Skin of body (tissue), 3 donors: Measurements from ENCODE around the gene RPS23. TPM values are rescaled to one million over a fixed set of nuclear protein-coding genes. Genes with fewer than 3 reads are reported as not detected.

Experiments
- DNase-seq: peaks from one replicate; lab custom pipeline; 2025; lab: John Stamatoyannopoulos, UW
- small RNA-seq: library from RNA; depleted of rRNA; stranded (forward); fragments of <200 nt; gene quantifications from one replicate; pipeline ENCODE3, GENCODE V24; 2014; ENCODE audit warnings: low replicate concordance
- total RNA-seq: library from RNA; depleted of rRNA; stranded (reverse); fragments of >200 nt; gene quantifications from one replicate; pipeline ENCODE4 v1.2.3, GENCODE V29; 2014

Gene RPS23
- total RNA-seq, 1 donor from 2014 or later, result 3,659 TPM

DNA sequence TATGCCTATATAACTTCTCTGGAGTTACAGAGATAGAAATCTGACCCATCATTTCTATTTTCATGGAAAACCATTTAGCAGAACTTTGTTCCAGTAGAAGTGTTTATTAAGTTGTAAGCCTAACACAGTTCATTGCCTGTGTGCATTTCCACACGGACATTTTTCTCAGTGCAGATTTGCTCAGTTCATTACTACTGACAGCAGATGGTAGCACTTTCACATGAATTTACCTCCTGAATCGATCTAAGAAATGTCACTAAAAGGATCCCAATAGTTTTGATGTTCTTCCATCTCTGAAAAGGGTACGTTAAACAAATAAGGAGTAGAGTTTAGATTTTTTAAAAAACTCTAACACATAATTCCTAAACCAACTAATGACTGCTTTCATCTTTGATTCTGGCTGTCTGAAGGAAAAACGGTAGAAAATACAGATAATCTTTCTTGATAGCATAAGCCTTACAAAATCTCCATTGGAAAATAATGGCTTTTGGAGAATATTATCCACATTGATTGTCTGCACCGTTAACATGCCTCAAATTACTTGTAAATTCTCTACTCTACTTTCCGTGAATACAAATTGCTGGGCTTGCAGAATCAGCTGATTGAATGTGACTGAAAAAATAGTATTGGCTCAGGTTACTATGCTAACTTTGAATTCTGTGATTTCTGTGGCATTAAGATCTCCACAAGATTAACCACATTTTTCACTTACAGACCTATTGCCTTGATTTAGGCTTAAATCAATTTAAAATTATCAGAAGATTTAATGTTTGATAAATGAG is 33.1 kb downstream of the RPS23 start:
- DNase-seq, result no peak

GRCh38 chr5:82244151-82244550 is 34.0 kb downstream of the RPS23 start:
- no peak for DNase-seq

DNA sequence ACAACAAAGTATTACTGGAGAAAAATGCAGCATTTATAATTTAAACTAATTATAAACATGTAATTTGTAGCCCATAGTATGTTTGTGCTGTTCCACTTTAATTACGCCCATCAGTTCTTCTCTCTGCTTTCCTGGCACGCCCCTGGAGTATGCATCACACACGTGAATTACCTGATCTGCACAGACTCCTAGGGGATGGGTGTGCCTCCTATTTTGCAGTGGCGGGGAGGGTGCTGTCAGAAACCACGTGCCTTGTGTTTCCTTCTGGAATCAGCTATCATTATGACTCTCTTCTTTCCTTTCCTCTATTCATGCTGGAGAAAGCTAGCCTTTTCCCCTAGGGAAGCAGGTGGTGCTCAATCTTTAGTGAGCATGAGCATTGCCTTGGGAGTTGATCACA is 43.3 kb downstream of the RPS23 start:
- DNase-seq, result no peak

GRCh38 chr5:82225525-82226172 is 52.5 kb downstream of the RPS23 start:
- DNase-seq, result peak; percentile 37

Small RNA genes within 50 kb of the gene (small RNA-seq; reads per million reads assigned to genes)
- not detected for gene AC010598.1
